Type B pancreatic cell (in vitro differentiated cells): ENCODE data around the gene PRDM16. TPM values are rescaled to one million over a fixed set of nuclear protein-coding genes. Genes with fewer than 3 reads are reported as not detected.

Experiments used
- DNase-seq: peaks from one replicate; pipeline ENCODE4 v3.0.0; 2021; ENCODE audit warnings: mixed read lengths; ENCODE audit not compliant: unreplicated experiment; ENCODE audit errors: extremely low spot score
- H3K27ac Mint-ChIP-seq: 2 replicates; pipeline ENCODE4 v1.8.0; 2021; ENCODE audit warnings: mild to moderate bottlenecking, mixed read lengths
- H3K27me3 Mint-ChIP-seq: 2 replicates; pipeline ENCODE4 v1.8.0; 2021; ENCODE audit warnings: mixed read lengths
- H3K36me3 Mint-ChIP-seq: 2 replicates; pipeline ENCODE4 v1.8.0; 2021; ENCODE audit warnings: mixed read lengths
- H3K4me1 Mint-ChIP-seq: one replicate; pipeline ENCODE4 v1.8.0; 2021; ENCODE audit warnings: mixed read lengths; ENCODE audit not compliant: unreplicated experiment
- H3K4me3 Mint-ChIP-seq: 2 replicates; pipeline ENCODE4 v1.8.0; 2021; ENCODE audit warnings: mild to moderate bottlenecking, mixed read lengths
- H3K9me3 Mint-ChIP-seq: 2 replicates; pipeline ENCODE4 v1.8.0; 2021; ENCODE audit warnings: mixed read lengths
- total RNA-seq: library from RNA; stranded (reverse); gene quantifications from 2 replicates; pipeline ENCODE4 v1.2.1, GENCODE V29; 2021; ENCODE audit warnings: low replicate concordance
- TF ChIP-seq, protein P1 (sequence below): fragments of 200-600 bp; sonication (generic); conservative IDR thresholded peaks from 2 replicates; pipeline ENCODE4 v1.5.0; 2021; ENCODE audit warnings: antibody characterized with exemption, mild to moderate bottlenecking

Gene PRDM16
- total RNA-seq, 1 donor from 2014 or later: 23.6 TPM

DNA sequence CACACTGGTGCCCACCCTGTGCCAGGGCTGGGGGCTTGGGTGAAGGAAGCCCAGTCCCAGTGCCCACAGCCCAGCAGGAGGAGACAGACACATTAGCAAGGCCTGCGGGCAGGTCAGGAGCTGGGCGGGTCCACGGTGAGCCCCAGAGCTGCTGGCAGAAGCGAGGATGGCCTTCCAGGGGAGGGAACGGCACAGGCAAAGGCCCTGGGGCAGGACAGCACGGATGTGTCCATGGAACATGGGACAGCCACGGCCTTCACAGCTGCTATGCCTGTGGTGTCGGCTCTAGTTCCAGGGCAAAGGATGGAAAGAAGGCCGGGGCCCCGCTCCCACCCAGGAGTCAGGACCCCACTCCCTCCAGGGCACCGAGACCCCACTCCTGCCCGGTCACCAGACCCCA, 220.5 kb downstream of the PRDM16 start:
- H3K4me1 Mint-ChIP-seq: peaks cover 22% of the 10 kb centered on the region
- DNase-seq: no peak
- H3K9me3 Mint-ChIP-seq: no peaks in the 10 kb centered on the region
- H3K36me3 Mint-ChIP-seq: no peaks in the 10 kb centered on the region
- H3K27me3 Mint-ChIP-seq: peaks cover 9% of the 10 kb centered on the region
- H3K4me3 Mint-ChIP-seq: no peak overlapping the region
- no peak overlapping the region for H3K27ac Mint-ChIP-seq
- TF ChIP-seq, protein P1, sequence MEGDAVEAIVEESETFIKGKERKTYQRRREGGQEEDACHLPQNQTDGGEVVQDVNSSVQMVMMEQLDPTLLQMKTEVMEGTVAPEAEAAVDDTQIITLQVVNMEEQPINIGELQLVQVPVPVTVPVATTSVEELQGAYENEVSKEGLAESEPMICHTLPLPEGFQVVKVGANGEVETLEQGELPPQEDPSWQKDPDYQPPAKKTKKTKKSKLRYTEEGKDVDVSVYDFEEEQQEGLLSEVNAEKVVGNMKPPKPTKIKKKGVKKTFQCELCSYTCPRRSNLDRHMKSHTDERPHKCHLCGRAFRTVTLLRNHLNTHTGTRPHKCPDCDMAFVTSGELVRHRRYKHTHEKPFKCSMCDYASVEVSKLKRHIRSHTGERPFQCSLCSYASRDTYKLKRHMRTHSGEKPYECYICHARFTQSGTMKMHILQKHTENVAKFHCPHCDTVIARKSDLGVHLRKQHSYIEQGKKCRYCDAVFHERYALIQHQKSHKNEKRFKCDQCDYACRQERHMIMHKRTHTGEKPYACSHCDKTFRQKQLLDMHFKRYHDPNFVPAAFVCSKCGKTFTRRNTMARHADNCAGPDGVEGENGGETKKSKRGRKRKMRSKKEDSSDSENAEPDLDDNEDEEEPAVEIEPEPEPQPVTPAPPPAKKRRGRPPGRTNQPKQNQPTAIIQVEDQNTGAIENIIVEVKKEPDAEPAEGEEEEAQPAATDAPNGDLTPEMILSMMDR: no peak

DNA sequence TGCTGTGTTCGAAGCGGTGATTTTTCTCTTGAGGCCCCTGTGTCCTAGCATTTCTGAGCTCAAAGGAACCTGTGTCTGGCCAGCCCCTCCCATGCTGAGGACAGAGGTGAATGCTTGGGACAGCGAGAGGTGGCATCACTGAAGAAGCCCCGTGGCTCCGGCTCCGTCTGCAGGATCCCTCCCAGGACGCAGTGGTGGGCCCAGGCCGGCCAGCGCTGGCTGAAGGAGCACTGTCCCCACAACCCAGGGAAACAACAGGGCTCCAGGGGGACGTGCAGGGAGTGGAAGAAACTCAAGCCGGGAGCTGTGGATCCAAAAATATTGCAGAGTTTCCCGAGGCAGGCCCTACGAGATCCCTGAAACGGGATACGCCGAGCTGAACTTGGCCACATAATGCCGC, 221.4 kb downstream of the PRDM16 start:
- Mint-ChIP-seq H3K36me3 (no peaks in the 10 kb centered on the region), H3K4me3 (no peak overlapping the region), H3K4me1 (peaks cover 22% of the 10 kb centered on the region), H3K27me3 (peaks cover 9% of the 10 kb centered on the region), H3K9me3 (no peaks in the 10 kb centered on the region), H3K27ac (no peak overlapping the region)
- TF ChIP-seq, protein P1: no peak
- no peak for DNase-seq

DNA sequence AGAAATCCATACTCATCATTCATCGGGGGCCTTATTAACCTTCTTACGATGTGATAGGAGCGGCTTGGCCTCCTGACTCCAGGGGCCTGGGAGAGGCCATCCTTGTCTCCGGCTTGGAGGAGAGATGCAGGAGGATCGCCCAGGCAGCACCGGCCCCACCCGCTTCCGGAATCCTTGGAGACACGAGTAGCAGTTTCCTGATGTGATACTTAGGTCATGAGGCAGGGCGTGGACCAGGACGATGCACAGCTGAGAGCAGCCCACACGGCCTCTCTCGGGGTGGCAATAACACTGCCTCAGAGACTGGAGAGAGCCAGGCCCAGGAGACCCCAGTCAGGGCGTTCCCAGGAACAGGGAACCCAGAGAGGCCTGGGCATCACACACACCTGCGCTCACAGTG, 221.9 kb downstream of the PRDM16 start:
- Mint-ChIP-seq H3K9me3 (no peaks in the 10 kb centered on the region), H3K27me3 (peaks cover 8% of the 10 kb centered on the region), H3K4me3 (no peak overlapping the region), H3K4me1 (peaks cover 18% of the 10 kb centered on the region), H3K27ac (no peak overlapping the region), H3K36me3 (no peaks in the 10 kb centered on the region)
- no peak for DNase-seq
- TF ChIP-seq, protein P1: no peak

DNA sequence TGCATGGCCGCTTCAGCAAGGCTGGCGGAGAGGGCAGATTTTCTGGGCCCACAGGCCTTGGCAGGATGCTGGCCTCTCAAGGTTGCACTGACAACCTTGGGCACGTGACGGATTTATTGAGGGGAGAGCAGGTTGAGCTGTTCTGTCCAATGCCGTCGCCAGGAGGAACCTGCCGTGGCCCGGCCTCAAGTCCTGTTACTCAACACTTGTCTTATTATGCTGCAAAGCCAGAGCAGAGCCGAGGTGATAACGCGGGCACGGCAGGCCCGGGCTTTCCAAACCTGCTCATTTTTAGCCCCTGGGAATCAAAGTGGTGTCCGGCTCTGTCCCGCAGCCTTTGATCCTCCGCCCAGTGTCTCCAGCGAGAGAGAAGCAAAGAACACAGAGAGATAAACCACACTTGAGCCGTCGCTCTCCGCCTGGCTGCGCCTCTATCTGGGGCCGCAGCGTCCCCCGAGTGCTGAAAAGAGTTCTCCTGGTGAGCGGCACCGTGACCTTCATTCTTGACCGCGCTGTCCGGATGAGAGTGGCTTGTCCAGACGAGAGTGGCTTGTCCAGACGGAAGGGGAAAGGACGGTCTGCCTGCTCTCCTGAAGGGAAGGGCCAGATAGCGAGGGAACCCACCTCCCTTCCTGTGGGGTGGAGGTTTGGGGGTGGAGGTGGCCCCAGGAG, 223.2 kb downstream of the PRDM16 start:
- no peak overlapping the region for H3K27ac Mint-ChIP-seq
- no peaks in the 10 kb centered on the region for H3K9me3 Mint-ChIP-seq
- peaks cover 15% of the 10 kb centered on the region for H3K4me1 Mint-ChIP-seq
- H3K27me3 Mint-ChIP-seq: peaks cover 6% of the 10 kb centered on the region
- no peak for DNase-seq
- no peak overlapping the region for H3K4me3 Mint-ChIP-seq
- H3K36me3 Mint-ChIP-seq: no peaks in the 10 kb centered on the region
- TF ChIP-seq, protein P1: no peak

DNA sequence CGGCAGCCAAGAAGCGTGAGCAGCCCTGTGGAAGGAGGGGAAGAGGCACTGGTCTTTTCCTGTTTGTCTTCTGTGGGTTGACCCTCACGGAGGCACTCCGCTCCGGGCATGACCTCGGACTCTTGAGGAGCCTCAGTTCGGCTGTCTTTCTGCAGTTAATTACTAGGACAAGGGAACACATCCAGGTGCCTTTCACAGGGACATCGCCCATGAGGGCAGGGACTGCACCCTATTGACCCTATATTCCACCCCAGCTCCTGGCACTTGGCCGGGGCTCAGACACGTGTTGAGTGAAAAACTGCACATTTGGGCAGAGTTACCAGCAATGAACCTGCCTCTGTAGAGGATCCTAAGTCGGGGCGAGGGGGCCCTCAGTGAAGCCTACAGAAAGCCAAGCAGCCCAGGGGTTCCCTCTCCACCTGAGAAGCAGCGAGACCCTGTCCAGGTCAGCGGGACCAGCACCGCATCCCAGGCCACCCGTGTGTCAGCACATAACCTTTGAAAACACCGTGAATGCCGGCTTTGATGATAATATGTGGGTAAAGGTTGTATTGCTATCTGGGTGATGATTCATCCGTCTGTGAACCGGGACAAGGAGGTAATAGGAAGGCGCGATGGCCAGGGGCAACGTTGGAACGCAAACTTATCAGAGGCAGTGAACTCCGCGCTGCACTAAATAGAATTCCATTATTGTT, 224.0 kb downstream of the PRDM16 start:
- no peak for DNase-seq
- TF ChIP-seq, protein P1: no peak
- Mint-ChIP-seq H3K36me3 (no peaks in the 10 kb centered on the region), H3K4me1 (peaks cover 15% of the 10 kb centered on the region), H3K27ac (peak overlapping the region; percentile 60), H3K4me3 (no peak overlapping the region), H3K27me3 (peaks cover 6% of the 10 kb centered on the region), H3K9me3 (no peaks in the 10 kb centered on the region)
